C4-2B (cell line): ENCODE data around the gene CLSTN1.

Experiments
- ZFX ChIP-seq: fragments of 450-650 bp; IDR thresholded peaks from 2 replicates; pipeline ENCODE4 v1.6.1; 2017
- TF ChIP-seq, protein P1 (sequence below): fragments of 450-650 bp; conservative IDR thresholded peaks from 2 replicates; pipeline ENCODE4 v1.5.1; 2017; ENCODE audit warnings: mild to moderate bottlenecking

DNA sequence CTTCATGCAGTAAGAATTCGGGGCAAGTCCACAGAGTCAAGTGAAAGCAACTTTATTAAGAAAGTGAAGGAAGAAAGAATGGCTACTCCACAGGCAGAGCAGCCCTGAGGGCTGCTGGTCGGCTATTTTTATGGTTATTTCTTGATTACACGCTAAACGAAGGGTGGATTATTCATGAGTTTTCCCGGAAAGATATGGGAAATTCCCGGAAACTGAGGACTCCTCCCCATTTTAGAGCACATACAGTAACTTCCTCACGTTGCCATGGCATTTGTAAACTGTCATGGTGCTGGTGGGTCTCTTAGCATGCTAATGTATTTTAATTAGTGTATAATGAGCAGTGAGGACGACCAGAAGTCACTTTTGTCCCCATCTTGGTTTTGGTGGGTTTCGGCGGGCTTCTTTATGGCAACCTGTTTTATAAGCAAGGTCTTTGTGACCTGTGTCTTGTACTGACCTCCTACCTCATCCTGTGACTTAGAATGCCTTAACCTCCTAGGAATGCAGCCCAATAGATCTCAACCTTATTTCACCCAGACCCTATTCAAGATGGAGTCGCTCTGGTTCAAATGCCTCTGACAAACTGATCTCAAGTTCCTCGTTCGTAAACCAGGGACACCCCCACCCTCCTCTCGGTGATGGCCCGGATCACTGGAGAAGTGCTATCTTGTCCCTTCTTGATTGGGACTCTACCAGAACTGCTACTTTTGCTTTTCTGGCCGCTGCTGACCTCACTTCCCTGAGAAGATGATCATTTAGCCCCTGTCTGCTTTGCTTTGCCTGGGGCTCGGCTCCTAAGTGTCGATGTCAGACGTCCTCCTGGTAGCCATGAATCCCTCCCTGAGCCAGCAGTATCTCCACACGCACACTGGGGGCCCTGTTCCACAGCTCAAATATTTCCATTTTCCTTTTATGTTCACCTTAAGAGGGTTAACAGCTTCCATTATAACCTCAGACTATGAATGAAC lies 48.8 kb downstream of the CLSTN1 start:
- TF ChIP-seq, protein P1, sequence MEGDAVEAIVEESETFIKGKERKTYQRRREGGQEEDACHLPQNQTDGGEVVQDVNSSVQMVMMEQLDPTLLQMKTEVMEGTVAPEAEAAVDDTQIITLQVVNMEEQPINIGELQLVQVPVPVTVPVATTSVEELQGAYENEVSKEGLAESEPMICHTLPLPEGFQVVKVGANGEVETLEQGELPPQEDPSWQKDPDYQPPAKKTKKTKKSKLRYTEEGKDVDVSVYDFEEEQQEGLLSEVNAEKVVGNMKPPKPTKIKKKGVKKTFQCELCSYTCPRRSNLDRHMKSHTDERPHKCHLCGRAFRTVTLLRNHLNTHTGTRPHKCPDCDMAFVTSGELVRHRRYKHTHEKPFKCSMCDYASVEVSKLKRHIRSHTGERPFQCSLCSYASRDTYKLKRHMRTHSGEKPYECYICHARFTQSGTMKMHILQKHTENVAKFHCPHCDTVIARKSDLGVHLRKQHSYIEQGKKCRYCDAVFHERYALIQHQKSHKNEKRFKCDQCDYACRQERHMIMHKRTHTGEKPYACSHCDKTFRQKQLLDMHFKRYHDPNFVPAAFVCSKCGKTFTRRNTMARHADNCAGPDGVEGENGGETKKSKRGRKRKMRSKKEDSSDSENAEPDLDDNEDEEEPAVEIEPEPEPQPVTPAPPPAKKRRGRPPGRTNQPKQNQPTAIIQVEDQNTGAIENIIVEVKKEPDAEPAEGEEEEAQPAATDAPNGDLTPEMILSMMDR: no peak
- no peak for TF ChIP-seq ZFX
